ENCODE results near the gene CCDC87. TPM values are rescaled to one million over a fixed set of nuclear protein-coding genes. Genes with fewer than 3 reads are reported as not detected.

The CCDC87 gene
- total and polyA plus RNA-seq, 2 of the 8 experiments (the other 6 are each of a cell fraction or from before 2014, with no cell fraction given), result 0.32 to 0.99 TPM

DNA sequence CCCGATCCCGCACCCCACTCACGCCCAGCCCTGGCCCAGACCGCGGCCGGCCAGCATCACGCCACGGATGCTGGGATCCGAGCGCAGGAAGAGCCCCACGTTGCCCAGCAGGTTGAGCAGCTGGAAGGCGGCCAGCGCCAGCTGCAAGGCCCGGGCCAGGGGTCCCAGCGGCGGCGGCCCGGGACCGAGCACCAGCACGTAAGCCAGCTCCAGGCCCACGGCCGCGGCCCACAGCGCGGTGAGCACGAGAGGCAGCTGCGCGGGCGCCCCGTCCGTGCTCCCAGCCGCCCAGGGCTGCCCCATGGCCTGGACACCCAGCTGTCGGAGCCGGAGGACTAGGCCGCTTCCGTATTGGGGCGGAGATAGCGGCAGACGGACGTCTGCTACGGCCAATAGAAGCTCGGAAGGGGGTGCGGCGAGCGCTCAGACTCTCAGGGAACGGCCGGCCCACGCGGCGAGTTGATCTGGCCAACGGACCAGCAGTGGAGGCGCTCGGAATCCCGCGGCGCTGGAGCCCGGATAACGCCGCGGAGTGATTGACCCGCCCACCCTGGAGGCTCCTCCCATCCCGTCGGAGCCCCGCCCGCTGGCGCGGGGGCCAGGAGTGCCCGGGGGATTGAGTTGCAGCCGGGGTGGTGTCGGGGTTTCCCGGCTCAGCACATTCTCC lies 47.0 kb downstream of the CCDC87 start, which contains the start of gene ZDHHC24:
ZDHHC24 (minus strand) TSS at position 348 of the 667 bp plus-strand sequence; CDS start at position 303, 45 bp downstream.
- Histone ChIP-seq H2BK20ac (ENCODE audit: low read length) (no peak within 1 kb of the TSS), H4K20me1 (replicated peaks in 1 of 2; ENCODE audit: control insufficient read depth in 1 of 2, insufficient read depth in 2 of 2, low read length in 2 of 2) (peaks cover 0 to 2% of the 10 kb centered on the region in 2 experiments), H4K91ac (replicated peaks; ENCODE audit: insufficient read length, low read length) (peak within 1 kb of the TSS; percentile 13), H4K5ac (ENCODE audit: insufficient read length, low read depth, low read length) (peak within 1 kb of the TSS; percentile 67), H4K8ac (ENCODE audit: extremely low read depth, insufficient read depth, low read length) (peak within 1 kb of the TSS; percentile 90), H3K23ac (ENCODE audit: insufficient read length) (no peak within 1 kb of the TSS), H2BK15ac (ENCODE audit: low read length) (no peak within 1 kb of the TSS), H3K36me3 (ENCODE audit: control insufficient read depth in 2 of 4, insufficient read depth in 4 of 4, low read length in 3 of 4) (no peaks in the 10 kb centered on the region), H2AK5ac (ENCODE audit: low read depth, low read length) (no peak within 1 kb of the TSS; the same call in 1 of the 2 replicates), H2AFZ (ENCODE audit: low read length) (no peak within 1 kb of the TSS; the same call in 1 of the 2 replicates), H3K23me2 (ENCODE audit: low read depth, low read length) (peaks cover 3% of the 10 kb centered on the region; the same call in 1 of the 2 replicates), H3K27me3 (replicated peaks in 1 of 4; ENCODE audit: control insufficient read depth in 3 of 4, extremely low read depth in 1 of 4, insufficient read depth in 3 of 4, low read length in 3 of 4) (no peaks in the 10 kb centered on the region), H2BK5ac (ENCODE audit: low read depth, low read length) (no peak within 1 kb of the TSS; the same call in 1 of the 2 replicates), H3K27ac (ENCODE audit: low read depth, low read length) (no peak within 1 kb of the TSS), H2BK12ac (ENCODE audit: low read depth, low read length) (no peak within 1 kb of the TSS), H3K79me2 (ENCODE audit: control insufficient read depth in 1 of 2, insufficient read depth in 2 of 2, low read length in 2 of 2) (no peaks in the 10 kb centered on the region; a peak in 1 of 4 replicates), H3K79me1 (ENCODE audit: low read depth, low read length) (peaks cover 5% of the 10 kb centered on the region; the same call in 1 of the 2 replicates), H3K18ac (ENCODE audit: extremely low read depth, low read length) (peak within 1 kb of the TSS; percentile 60), H3K56ac (replicated peaks; ENCODE audit: insufficient read length, low read depth, low read length) (no peak within 1 kb of the TSS), H3K9ac (replicated peaks in 1 of 4; ENCODE audit: extremely low read depth in 1 of 4, low read depth in 3 of 4, low read length in 3 of 4) (peak within 1 kb of the TSS; percentile 63 to 89 (median 74); a peak in 6 of 7 replicates), H3K9me3 (ENCODE audit: insufficient read depth in 2 of 2, low read depth in 1 of 2, low read length in 1 of 2) (no peaks in the 10 kb centered on the region), H3K14ac (ENCODE audit: insufficient read length) (no peak within 1 kb of the TSS), H3K4me2 (ENCODE audit: insufficient read depth in 1 of 2, low read depth in 2 of 2, low read length in 2 of 2) (peak within 1 kb of the TSS; percentile 50 to 72), H3K4ac (replicated peaks; ENCODE audit: insufficient read length, low read depth, low read length) (peak within 1 kb of the TSS; percentile 82), H3K4me1 (replicated peaks in 1 of 4; ENCODE audit: control insufficient read depth in 3 of 4, insufficient read depth in 4 of 4, low read length in 3 of 4) (peaks cover 0 to 17% (median 11%) of the 10 kb centered on the region in 4 experiments; a peak in 6 of 7 replicates), H2BK120ac (replicated peaks; ENCODE audit: low read depth, low read length) (no peak within 1 kb of the TSS), H3K4me3 (ENCODE audit: extremely low read depth in 1 of 4, insufficient read depth in 2 of 4, low read depth in 3 of 4, low read length in 4 of 4) (peak within 1 kb of the TSS; percentile 71 to 84 (median 79))
- peak; percentile 85 to 95 for DNase-seq (ENCODE audit: low read depth in 1 of 2, low spot score in 2 of 2)
- ChIA-PET CTCF (ENCODE audit: partially characterized antibody) (interaction anchor here (0.7 to 2.4 kb wide), 8 partner anchors 16 to 67 kb away, joined by 3 to 6 read pairs (median 4); partner anchors contain the start of genes CCDC87 and CCS), POLR2A (ENCODE audit: partially characterized antibody) (interaction anchor here (0.8 to 7.9 kb wide), 21 partner anchors 11 to 299 kb away, joined by 3 to 54 read pairs (median 7); partner anchors contain the start of genes BBS1, CTSF, DPP3 and NPAS4)
- 1% methylated on average over 45 of the region's 71 CpGs; no CpG with 5 or more reads in 1 of the 2 experiments for WGBS, 2 experiments (ENCODE audit: extremely low coverage in 1 of 2, insufficient coverage in 1 of 2, insufficient read length in 1 of 2, insufficient replicate concordance in 2 of 2, low coverage in 1 of 2, low lambda C conversion rate in 2 of 2, missing lambda C conversion rate in 1 of 2)
- no peak for FAIRE-seq
- TF ChIP-seq EGR1 (IDR thresholded peaks at IDR 0.05; ENCODE audit: borderline replicate concordance, low read depth, low read length), result no peak
- no peak for TF ChIP-seq KDM5A (IDR thresholded peaks at IDR 0.05; ENCODE audit: low read length)
- no peak; the same call in 1 of the 2 replicates for TF ChIP-seq SP4 (IDR thresholded peaks at IDR 0.05; ENCODE audit: low read length)
- no peak for TF ChIP-seq JUND (IDR thresholded peaks at IDR 0.05; ENCODE audit: low read length)
- TF ChIP-seq TAF1 (IDR thresholded peaks at IDR 0.05; ENCODE audit: low read depth, low read length), result peak; percentile 40; the same call in 1 of the 2 replicates
- TF ChIP-seq MAX (IDR thresholded peaks at IDR 0.05), result no peak
- TF ChIP-seq CEBPB (IDR thresholded peaks at IDR 0.05; ENCODE audit: low read depth, low read length), result no peak
- no peak for TF ChIP-seq NRF1 (IDR thresholded peaks at IDR 0.05; ENCODE audit: low read depth, low read length)
- no peak for TF ChIP-seq POU5F1 (IDR thresholded peaks at IDR 0.05; ENCODE audit: low read depth, low read length)
- TF ChIP-seq CHD2 (IDR thresholded peaks at IDR 0.05; ENCODE audit: low read length), result peak; percentile 71
- TF ChIP-seq MAFK (IDR thresholded peaks at IDR 0.05; ENCODE audit: low read depth, low read length), result no peak
- no peak for TF ChIP-seq HDAC6 (IDR thresholded peaks at IDR 0.05; ENCODE audit: low read depth, low read length)
- no peak for TF ChIP-seq SAP30 (IDR thresholded peaks at IDR 0.05; ENCODE audit: insufficient read depth, insufficient replicate concordance, low read length)
